Superior temporal gyrus (tissue), 1 donor: ENCODE results near the gene JARID2.

Experiments
- DNase-seq: peaks from one replicate; pipeline ENCODE4 v3.0.0-alpha.2; 2016; ENCODE audit errors: extremely low spot score

Gene JARID2

GRCh38 chr6:15489261-15489962 lies 243.5 kb downstream of the JARID2 start:
- no peak for DNase-seq

- DNase-seq: no peak
These were observed 244.6 kb downstream of the JARID2 start for GRCh38 chr6:15490242-15491100.

- DNase-seq: peak; percentile 96
These were observed 245.6 kb downstream of the JARID2 start for GRCh38 chr6:15491255-15491985.

GRCh38 chr6:15491986-15492269 lies 246.1 kb downstream of the JARID2 start:
- no peak for DNase-seq

- no peak for DNase-seq
These were observed 247.7 kb downstream of the JARID2 start for GRCh38 chr6:15493437-15494168.

- DNase-seq: no peak
These were observed 249.6 kb downstream of the JARID2 start for GRCh38 chr6:15495375-15495901.

GRCh38 chr6:15496345-15497131 lies 250.7 kb downstream of the JARID2 start:
- DNase-seq: no peak

- DNase-seq: no peak
These were observed 252.8 kb downstream of the JARID2 start for GRCh38 chr6:15498640-15499039.

- no peak for DNase-seq
These were observed 253.3 kb downstream of the JARID2 start for GRCh38 chr6:15499125-15499524.

- DNase-seq: no peak
These were observed 253.7 kb downstream of the JARID2 start for GRCh38 chr6:15499591-15499990.

- no peak for DNase-seq
These were observed 254.3 kb downstream of the JARID2 start for GRCh38 chr6:15500078-15500740.

GRCh38 chr6:15500901-15501825 lies 255.3 kb downstream of the JARID2 start:
- no peak for DNase-seq

- peak; percentile 51 for DNase-seq
These were observed 256.1 kb downstream of the JARID2 start for GRCh38 chr6:15501826-15502445.

GRCh38 chr6:15502446-15503345 lies 256.8 kb downstream of the JARID2 start:
- no peak for DNase-seq

- DNase-seq: no peak
These were observed 257.4 kb downstream of the JARID2 start for GRCh38 chr6:15503346-15503680.

GRCh38 chr6:15504040-15504495 lies 258.2 kb downstream of the JARID2 start:
- DNase-seq: peak; percentile 61

GRCh38 chr6:15504581-15505350 lies 258.9 kb downstream of the JARID2 start:
- DNase-seq: peak; percentile 90
